Measurements from ENCODE around the gene DZIP1L.
"Not testable (repeated sequence)": the region's sequence is repeated elsewhere in the genome, so short reads cannot be mapped to it uniquely, and the experiment has no call there.

GRCh38 chr3:138142181-138142580, 26.8 kb upstream of the DZIP1L start:
- not testable (repeated sequence) for TF ChIP-seq CTCF (conservative IDR thresholded peaks at IDR 0.05; ENCODE audit: low read depth, low read length); EZH2phosphoT487 (IDR thresholded peaks at IDR 0.05; ENCODE audit: borderline replicate concordance, low read length); EZH2 (IDR thresholded peaks at IDR 0.05; ENCODE audit: low read length, unreplicated experiment)

Data from PC-3 (cell line).